Myocyte (in vitro differentiated cells): ENCODE results near the gene TSPAN5. TPM values are rescaled to one million over a fixed set of nuclear protein-coding genes. Genes with fewer than 3 reads are reported as not detected.

Experiments used
- DNase-seq: peaks from one replicate; pipeline ENCODE4 v3.0.0-alpha.2; 2012; ENCODE audit warnings: low read depth
- total RNA-seq: library from RNA; depleted of rRNA; stranded (reverse); fragments of >200 nt; gene quantifications from 2 replicates; pipeline ENCODE4 v1.2.3, GENCODE V29; 2014

The TSPAN5 gene
- total RNA-seq, 1 donor from 2014 or later: 14.1 TPM

GRCh38 chr4:98599617-98600205 lies 58.7 kb downstream of the TSPAN5 start:
- no peak for DNase-seq

GRCh38 chr4:98586962-98587354 lies 71.5 kb downstream of the TSPAN5 start:
- DNase-seq: no peak

GRCh38 chr4:98586291-98586961 lies 72.0 kb downstream of the TSPAN5 start:
- no peak for DNase-seq

GRCh38 chr4:98585596-98585995 lies 72.8 kb downstream of the TSPAN5 start:
- no peak for DNase-seq

GRCh38 chr4:98584265-98584664 lies 74.1 kb downstream of the TSPAN5 start:
- DNase-seq: no peak

GRCh38 chr4:98583265-98583664 lies 75.1 kb downstream of the TSPAN5 start:
- DNase-seq: no peak

- DNase-seq: no peak
Observed at GRCh38 chr4:98581126-98581525, 77.3 kb downstream of the TSPAN5 start.

- DNase-seq: no peak
Observed at GRCh38 chr4:98577956-98578355, 80.5 kb downstream of the TSPAN5 start.

GRCh38 chr4:98574816-98575215 lies 83.6 kb downstream of the TSPAN5 start:
- no peak for DNase-seq

GRCh38 chr4:98573791-98574190 lies 84.6 kb downstream of the TSPAN5 start:
- no peak for DNase-seq

- no peak for DNase-seq
Observed at GRCh38 chr4:98572697-98573096, 85.7 kb downstream of the TSPAN5 start.

GRCh38 chr4:98571161-98571786 lies 87.1 kb downstream of the TSPAN5 start:
- no peak for DNase-seq

- no peak for DNase-seq
Observed at GRCh38 chr4:98570151-98570797, 88.1 kb downstream of the TSPAN5 start.

GRCh38 chr4:98568941-98569663 lies 89.3 kb downstream of the TSPAN5 start:
- DNase-seq: peak; percentile 78

GRCh38 chr4:98567611-98568010 lies 90.8 kb downstream of the TSPAN5 start:
- no peak for DNase-seq

- no peak for DNase-seq
Observed at GRCh38 chr4:98566361-98567008, 91.9 kb downstream of the TSPAN5 start.

GRCh38 chr4:98565681-98566301 lies 92.6 kb downstream of the TSPAN5 start:
- peak; percentile 30 for DNase-seq

- no peak for DNase-seq
Observed at GRCh38 chr4:98564852-98565251, 93.6 kb downstream of the TSPAN5 start.

GRCh38 chr4:98560321-98560720 lies 98.1 kb downstream of the TSPAN5 start:
- DNase-seq: no peak

GRCh38 chr4:98558471-98559169 lies 99.8 kb downstream of the TSPAN5 start:
- DNase-seq: no peak
